Activated CD8-positive, alpha-beta T cell treated with anti-CD3 and anti-CD28 coated beads for 36 hours (primary cell): Measurements from ENCODE around the gene UNKL. TPM values are rescaled to one million over a fixed set of nuclear protein-coding genes. Genes with fewer than 3 reads are reported as not detected.
A peak's percentile ranks its signal among the peaks of the same experiment; 100 is the strongest.

Source experiments
- ATAC-seq: fragments of 200-7000 bp; cut with Tn5 transposase; one replicate; pipeline ENCODE4 v1.10.0; 2021; ENCODE audit warnings: mild to moderate bottlenecking, moderate library complexity
- CTCF ChIA-PET: fragments of 350-600 bp; sonication (Branson Sonifier 250); formaldehyde crosslinking; loops from one replicate; lab custom pipeline; 2021; ENCODE audit warnings: antibody characterized with exemption; lab: Charles Lee
- POLR2A ChIA-PET: fragments of 350-600 bp; sonication (Branson Sonifier 250); formaldehyde crosslinking; loops from one replicate; lab custom pipeline; 2021; ENCODE audit warnings: antibody characterized with exemption; lab: Charles Lee
- DNase-seq: peaks from one replicate; pipeline ENCODE4 v3.0.0-alpha.2; 2020
- H3K27ac Mint-ChIP-seq: one replicate; pipeline ENCODE4 v1.8.0; 2021; ENCODE audit warnings: mild to moderate bottlenecking, mixed read lengths
- H3K27me3 Mint-ChIP-seq: one replicate; pipeline ENCODE4 v1.8.0; 2021; ENCODE audit warnings: mixed read lengths
- H3K36me3 Mint-ChIP-seq: one replicate; pipeline ENCODE4 v1.8.0; 2021; ENCODE audit warnings: low read depth, mixed read lengths
- H3K4me1 Mint-ChIP-seq: one replicate; pipeline ENCODE4 v1.8.0; 2021; ENCODE audit warnings: low read depth, mixed read lengths
- H3K4me3 Mint-ChIP-seq: one replicate; pipeline ENCODE4 v1.8.0; 2021; ENCODE audit warnings: mild to moderate bottlenecking, moderate library complexity, mixed read lengths
- H3K9me3 Mint-ChIP-seq: one replicate; pipeline ENCODE4 v1.8.0; 2021; ENCODE audit warnings: mixed read lengths
- intact Hi-C: fragments of 100-400 bp; cut with micrococcal nuclease; formaldehyde crosslinking; loops from one replicate; pipeline ENCODE4 v1.10.0; 2022
- total RNA-seq, 2 experiments: library from RNA; stranded (reverse); gene quantifications; one replicate each; pipeline ENCODE4 v1.2.3, GENCODE V29; 2021
- TF ChIP-seq, protein P1 (sequence below): fragments of 200-600 bp; IDR thresholded peaks from one replicate; pipeline ENCODE4 v1.8.0; 2022; ENCODE audit warnings: antibody characterized with exemption, mild to moderate bottlenecking

UNKL gene
- total RNA-seq, 2 experiments from 2014 or later = 32.4 to 38.1 TPM

DNA sequence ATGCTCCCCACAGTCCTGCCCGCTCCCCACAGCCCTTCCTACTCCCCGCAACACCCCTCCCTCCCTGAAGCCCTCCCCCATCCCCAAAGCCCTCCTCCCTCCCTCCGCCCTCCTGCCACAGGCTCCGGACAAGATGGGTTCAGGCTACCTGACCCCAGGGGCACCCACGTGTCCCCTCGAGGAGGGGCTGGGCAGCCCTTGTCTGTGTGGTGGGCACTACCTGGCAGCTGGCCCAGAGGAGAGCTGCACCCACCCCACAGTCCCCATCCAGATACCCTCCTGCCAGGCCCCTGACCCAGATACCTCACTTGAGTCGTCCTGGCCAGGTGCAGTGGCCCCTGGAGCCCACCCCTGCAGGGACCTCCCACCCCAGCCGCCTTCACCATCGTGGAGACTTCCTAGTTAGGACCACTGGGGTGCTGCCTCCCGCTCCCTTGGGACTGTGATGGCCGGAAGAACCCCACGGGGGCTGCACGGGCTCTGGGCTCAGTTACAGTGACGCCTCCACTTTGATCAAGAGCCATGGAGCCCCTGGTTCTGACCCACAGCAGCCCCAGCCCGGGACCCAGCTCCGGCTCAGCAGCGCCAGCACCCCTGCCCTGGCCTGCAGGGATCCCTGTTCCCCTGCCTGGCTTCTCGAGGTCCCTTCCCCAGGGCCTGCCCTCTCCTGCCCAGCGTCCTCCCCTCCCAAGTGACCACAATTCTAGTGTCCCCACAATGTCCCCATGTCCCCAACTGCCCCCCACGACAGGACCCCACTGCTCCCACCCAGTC is 17.2 kb upstream of the UNKL start:
- POLR2A ChIA-PET = interaction anchor here (1.0 to 3.6 kb wide), 3 partner anchors 10 to 62 kb away, joined by 3 to 13 read pairs (median 4); partner anchors contain the start of genes TELO2 and UQCC4
- peak overlapping the region; percentile 59 for H3K27ac Mint-ChIP-seq
- H3K4me3 Mint-ChIP-seq = peak overlapping the region; percentile 56

DNA sequence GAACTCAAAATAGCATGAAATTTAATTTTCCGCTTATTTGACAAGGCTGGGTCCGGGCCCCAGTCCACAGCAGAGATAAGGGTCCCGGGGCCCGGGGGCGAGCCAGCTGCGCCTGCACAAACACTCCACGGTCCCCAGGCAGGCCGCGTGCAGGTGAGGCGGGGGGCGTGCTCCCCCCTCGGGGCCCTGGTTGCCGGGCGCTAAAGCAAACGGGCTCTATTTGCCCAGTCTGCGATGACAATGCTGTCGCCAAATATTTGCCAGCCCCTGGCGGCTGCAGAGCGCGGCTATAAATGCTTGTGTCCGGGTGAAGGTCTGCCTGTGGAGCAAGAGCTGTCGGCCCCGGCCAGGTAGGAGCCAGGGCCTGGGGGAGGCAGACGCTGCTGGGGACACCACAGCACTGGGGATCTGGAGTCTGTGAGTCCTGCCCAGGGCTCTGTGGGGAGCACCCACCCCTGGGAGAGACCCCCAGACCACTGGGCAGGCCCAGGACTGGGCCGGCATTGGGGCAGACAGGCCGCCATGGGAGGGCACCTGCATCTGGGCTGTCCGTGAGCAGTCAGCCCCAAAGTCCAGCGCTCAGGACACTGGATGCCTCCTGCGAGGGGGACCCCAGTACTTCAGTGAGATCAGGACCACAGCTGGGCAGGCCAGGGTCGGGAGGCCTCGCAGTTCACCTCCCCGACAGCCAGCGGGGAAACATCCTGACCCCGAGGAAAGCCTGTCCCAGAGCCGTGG is 16.4 kb upstream of the UNKL start, which contains the start of gene PERCC1:
TSS of gene PERCC1 (plus strand) at position 320 of the 738 bp plus-strand sequence. CDS start 1,516 bp downstream, outside the sequence.
- Mint-ChIP-seq H3K27ac (peak within 1 kb of the TSS; percentile 59), H3K9me3 (no peaks in the 10 kb centered on the region), H3K4me1 (no peaks in the 10 kb centered on the region), H3K36me3 (no peaks in the 10 kb centered on the region), H3K4me3 (peak within 1 kb of the TSS; percentile 56), H3K27me3 (no peaks in the 10 kb centered on the region)
- CTCF ChIA-PET = no interaction called here
- POLR2A ChIA-PET = interaction anchor here (3.6 kb wide), 1 partner anchor 10 kb away, joined by 13 read pairs; the partner anchor contains the start of gene UQCC4
- TF ChIP-seq, protein P1, sequence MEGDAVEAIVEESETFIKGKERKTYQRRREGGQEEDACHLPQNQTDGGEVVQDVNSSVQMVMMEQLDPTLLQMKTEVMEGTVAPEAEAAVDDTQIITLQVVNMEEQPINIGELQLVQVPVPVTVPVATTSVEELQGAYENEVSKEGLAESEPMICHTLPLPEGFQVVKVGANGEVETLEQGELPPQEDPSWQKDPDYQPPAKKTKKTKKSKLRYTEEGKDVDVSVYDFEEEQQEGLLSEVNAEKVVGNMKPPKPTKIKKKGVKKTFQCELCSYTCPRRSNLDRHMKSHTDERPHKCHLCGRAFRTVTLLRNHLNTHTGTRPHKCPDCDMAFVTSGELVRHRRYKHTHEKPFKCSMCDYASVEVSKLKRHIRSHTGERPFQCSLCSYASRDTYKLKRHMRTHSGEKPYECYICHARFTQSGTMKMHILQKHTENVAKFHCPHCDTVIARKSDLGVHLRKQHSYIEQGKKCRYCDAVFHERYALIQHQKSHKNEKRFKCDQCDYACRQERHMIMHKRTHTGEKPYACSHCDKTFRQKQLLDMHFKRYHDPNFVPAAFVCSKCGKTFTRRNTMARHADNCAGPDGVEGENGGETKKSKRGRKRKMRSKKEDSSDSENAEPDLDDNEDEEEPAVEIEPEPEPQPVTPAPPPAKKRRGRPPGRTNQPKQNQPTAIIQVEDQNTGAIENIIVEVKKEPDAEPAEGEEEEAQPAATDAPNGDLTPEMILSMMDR = no peak
- DNase-seq (no peak), ATAC-seq (no peak)
- intact Hi-C loops = no loop called here

More for the DNA sequence above, 17.2 kb upstream of the UNKL start:
- no peak for ATAC-seq
- Mint-ChIP-seq H3K27me3 (no peaks in the 10 kb centered on the region), H3K4me1 (no peaks in the 10 kb centered on the region), H3K36me3 (no peaks in the 10 kb centered on the region), H3K9me3 (no peaks in the 10 kb centered on the region)
- no peak for DNase-seq
- intact Hi-C loops = no loop called here
- TF ChIP-seq, protein P1 = no peak
- CTCF ChIA-PET = no interaction called here

GRCh38 chr16:1430214-1430758 is 15.8 kb upstream of the UNKL start:
- ChIA-PET CTCF (no interaction called here), POLR2A (interaction anchor here (3.6 kb wide), 1 partner anchor 10 kb away, joined by 13 read pairs; the partner anchor contains the start of gene UQCC4)
- Mint-ChIP-seq H3K27ac (no peak overlapping the region), H3K4me3 (no peak overlapping the region), H3K27me3 (no peaks in the 10 kb centered on the region), H3K4me1 (no peaks in the 10 kb centered on the region), H3K9me3 (no peaks in the 10 kb centered on the region), H3K36me3 (no peaks in the 10 kb centered on the region)
- ATAC-seq = no peak
- intact Hi-C loops = no loop called here
- TF ChIP-seq, protein P1 = no peak
- DNase-seq = no peak

- Mint-ChIP-seq H3K27ac (no peak overlapping the region), H3K27me3 (no peaks in the 10 kb centered on the region), H3K4me1 (no peaks in the 10 kb centered on the region), H3K4me3 (no peak overlapping the region), H3K9me3 (no peaks in the 10 kb centered on the region), H3K36me3 (no peaks in the 10 kb centered on the region)
- DNase-seq = no peak
- POLR2A ChIA-PET = interaction anchor here (1.0 to 3.6 kb wide), 2 partner anchors 9 to 14 kb away, joined by 3 to 13 read pairs; partner anchors contain the start of genes CCDC154 and UQCC4
- TF ChIP-seq, protein P1 = no peak
- ATAC-seq = no peak
- intact Hi-C loops = no loop called here
- CTCF ChIA-PET = interaction anchor here (0.9 kb wide), 1 partner anchor 8 kb away, joined by 3 read pairs; no protein-coding TSS in a partner anchor
Observed at GRCh38 chr16:1429631-1430030, 15.1 kb upstream of the UNKL start.
